ENCODE data around the gene BORCS6. TPM values are rescaled to one million over a fixed set of nuclear protein-coding genes. Genes with fewer than 3 reads are reported as not detected.
A peak's percentile ranks its signal among the peaks of the same experiment; 100 is the strongest.

Gene BORCS6
- total and polyA plus RNA-seq, 2 experiments from 2014 or later = 13.7 to 19.7 TPM

DNA sequence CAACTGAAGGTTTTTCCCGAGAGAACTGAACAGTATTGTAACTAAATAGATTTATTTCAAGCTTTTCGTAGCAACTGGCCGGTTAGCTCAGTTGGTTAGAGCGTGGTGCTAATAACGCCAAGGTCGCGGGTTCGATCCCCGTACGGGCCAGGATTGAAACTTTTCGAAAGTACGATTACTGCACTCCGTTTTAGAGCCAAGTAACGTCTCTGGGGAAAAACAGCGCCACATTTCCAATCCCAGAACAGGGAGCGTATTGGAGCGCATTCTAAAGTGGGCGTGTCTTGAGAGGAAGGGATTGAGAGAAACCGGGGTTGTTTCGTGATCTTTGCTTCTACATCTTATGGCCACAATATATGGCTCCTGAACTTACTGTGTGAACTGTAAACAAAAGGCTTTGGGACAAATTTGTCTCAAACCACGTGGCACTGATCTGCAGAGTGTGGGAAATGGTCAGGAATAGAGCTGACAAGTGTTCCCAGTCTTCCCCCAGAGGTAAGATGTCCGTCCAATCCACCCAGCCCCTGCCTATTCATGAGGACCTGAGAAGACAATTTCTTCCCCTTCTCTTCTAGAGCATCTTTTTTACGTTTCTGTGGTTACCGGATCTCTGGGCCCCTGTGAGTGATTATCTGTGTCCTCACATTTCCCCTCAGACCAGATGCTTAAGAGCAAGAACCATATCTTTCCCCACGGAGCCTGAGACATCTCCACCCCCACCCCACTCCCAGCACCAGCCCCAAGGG is 2.3 kb downstream of the BORCS6 start:
- TF ChIP-seq, protein P1, sequence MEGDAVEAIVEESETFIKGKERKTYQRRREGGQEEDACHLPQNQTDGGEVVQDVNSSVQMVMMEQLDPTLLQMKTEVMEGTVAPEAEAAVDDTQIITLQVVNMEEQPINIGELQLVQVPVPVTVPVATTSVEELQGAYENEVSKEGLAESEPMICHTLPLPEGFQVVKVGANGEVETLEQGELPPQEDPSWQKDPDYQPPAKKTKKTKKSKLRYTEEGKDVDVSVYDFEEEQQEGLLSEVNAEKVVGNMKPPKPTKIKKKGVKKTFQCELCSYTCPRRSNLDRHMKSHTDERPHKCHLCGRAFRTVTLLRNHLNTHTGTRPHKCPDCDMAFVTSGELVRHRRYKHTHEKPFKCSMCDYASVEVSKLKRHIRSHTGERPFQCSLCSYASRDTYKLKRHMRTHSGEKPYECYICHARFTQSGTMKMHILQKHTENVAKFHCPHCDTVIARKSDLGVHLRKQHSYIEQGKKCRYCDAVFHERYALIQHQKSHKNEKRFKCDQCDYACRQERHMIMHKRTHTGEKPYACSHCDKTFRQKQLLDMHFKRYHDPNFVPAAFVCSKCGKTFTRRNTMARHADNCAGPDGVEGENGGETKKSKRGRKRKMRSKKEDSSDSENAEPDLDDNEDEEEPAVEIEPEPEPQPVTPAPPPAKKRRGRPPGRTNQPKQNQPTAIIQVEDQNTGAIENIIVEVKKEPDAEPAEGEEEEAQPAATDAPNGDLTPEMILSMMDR (IDR thresholded peaks at IDR 0.05; ENCODE audit: low read depth, low read length) = no peak
- H3K4me1 ChIP-seq (ENCODE audit: low read depth) = peaks cover 10% of the 10 kb centered on the region
- no peaks in the 10 kb centered on the region for H3K36me3 ChIP-seq
- H3K27me3 ChIP-seq = no peaks in the 10 kb centered on the region
- H3K27ac ChIP-seq = peak overlapping the region; percentile 71
- DNase-seq (ENCODE audit: low read depth in 1 of 2, low spot score in 1 of 2) = peak; percentile 94 to 99
- no peaks in the 10 kb centered on the region for H3K9me3 ChIP-seq (ENCODE audit: low read depth)
- H3K4me3 ChIP-seq = peak overlapping the region; percentile 80

GRCh38 chr17:8186787-8187516 is 3.0 kb downstream of the BORCS6 start:
- Histone ChIP-seq H3K36me3 (no peaks in the 10 kb centered on the region), H3K9me3 (ENCODE audit: low read depth) (no peaks in the 10 kb centered on the region), H3K27ac (peak overlapping the region; percentile 71), H3K27me3 (no peaks in the 10 kb centered on the region), H3K4me1 (ENCODE audit: low read depth) (peaks cover 10% of the 10 kb centered on the region), H3K4me3 (peak overlapping the region; percentile 80)
- DNase-seq (ENCODE audit: low read depth in 1 of 2, low spot score in 1 of 2) = peak; percentile 91 to 96
- TF ChIP-seq, protein P1 (IDR thresholded peaks at IDR 0.05; ENCODE audit: low read depth, low read length) = peak; percentile 34

- no peak for DNase-seq (ENCODE audit: low read depth in 1 of 2, low spot score in 1 of 2)
- H3K4me1 ChIP-seq (ENCODE audit: low read depth) = peaks cover 10% of the 10 kb centered on the region
- peak overlapping the region; percentile 55 for H3K27ac ChIP-seq
- H3K27me3 ChIP-seq = no peaks in the 10 kb centered on the region
- H3K4me3 ChIP-seq = peak overlapping the region; percentile 80
- no peaks in the 10 kb centered on the region for H3K36me3 ChIP-seq
- TF ChIP-seq, protein P1 (IDR thresholded peaks at IDR 0.05; ENCODE audit: low read depth, low read length) = no peak
- no peaks in the 10 kb centered on the region for H3K9me3 ChIP-seq (ENCODE audit: low read depth)
Measured at GRCh38 chr17:8186446-8186786, 3.6 kb downstream of the BORCS6 start.

DNA sequence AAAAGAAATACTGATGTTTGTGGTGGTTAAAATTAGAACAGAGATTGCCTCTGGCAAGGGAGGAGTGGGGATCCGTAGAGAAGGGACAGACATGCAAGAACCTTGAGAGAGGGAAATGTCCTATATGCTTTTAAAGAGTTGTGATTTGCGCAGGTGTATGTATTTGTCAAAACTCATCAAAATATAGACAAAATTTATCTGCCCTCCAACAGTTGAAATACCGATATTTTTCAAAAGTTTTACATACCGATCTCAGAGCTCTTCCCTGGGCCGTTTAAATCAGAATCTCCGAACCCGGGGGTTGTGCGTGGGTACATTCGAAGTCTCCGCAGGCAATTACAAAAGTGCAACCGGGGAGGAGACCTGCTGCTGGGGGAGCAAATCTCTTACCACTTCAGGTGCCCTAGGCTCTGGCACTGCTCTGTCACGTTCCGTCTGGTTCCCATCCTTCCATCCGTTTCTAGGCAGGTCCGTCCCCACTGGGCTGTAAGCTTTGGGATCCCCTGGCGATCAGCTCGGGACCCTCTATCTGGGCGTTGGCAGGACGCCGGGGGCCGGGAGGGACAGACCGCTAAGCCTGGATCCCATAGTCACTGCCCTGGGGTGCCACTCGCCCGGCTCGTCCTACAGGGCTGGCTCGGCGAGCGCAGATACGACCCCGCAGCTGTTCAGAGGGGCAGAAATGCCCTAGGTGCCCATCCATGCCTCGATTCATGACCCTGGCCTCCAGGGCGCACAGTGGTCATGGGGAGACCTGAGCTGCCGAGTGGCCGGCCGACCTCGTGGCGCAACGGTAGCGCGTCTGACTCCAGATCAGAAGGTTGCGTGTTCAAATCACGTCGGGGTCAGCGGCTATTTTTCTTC is 4.2 kb downstream of the BORCS6 start:
- DNase-seq (ENCODE audit: low read depth in 1 of 2, low spot score in 1 of 2) = peak; percentile 77 to 81
- H3K9me3 ChIP-seq (ENCODE audit: low read depth) = no peaks in the 10 kb centered on the region
- H3K4me3 ChIP-seq = peak overlapping the region; percentile 80
- no peaks in the 10 kb centered on the region for H3K36me3 ChIP-seq
- peaks cover 10% of the 10 kb centered on the region for H3K4me1 ChIP-seq (ENCODE audit: low read depth)
- TF ChIP-seq, protein P1 (IDR thresholded peaks at IDR 0.05; ENCODE audit: low read depth, low read length) = no peak
- no peaks in the 10 kb centered on the region for H3K27me3 ChIP-seq
- H3K27ac ChIP-seq = peak overlapping the region; percentile 55

DNA sequence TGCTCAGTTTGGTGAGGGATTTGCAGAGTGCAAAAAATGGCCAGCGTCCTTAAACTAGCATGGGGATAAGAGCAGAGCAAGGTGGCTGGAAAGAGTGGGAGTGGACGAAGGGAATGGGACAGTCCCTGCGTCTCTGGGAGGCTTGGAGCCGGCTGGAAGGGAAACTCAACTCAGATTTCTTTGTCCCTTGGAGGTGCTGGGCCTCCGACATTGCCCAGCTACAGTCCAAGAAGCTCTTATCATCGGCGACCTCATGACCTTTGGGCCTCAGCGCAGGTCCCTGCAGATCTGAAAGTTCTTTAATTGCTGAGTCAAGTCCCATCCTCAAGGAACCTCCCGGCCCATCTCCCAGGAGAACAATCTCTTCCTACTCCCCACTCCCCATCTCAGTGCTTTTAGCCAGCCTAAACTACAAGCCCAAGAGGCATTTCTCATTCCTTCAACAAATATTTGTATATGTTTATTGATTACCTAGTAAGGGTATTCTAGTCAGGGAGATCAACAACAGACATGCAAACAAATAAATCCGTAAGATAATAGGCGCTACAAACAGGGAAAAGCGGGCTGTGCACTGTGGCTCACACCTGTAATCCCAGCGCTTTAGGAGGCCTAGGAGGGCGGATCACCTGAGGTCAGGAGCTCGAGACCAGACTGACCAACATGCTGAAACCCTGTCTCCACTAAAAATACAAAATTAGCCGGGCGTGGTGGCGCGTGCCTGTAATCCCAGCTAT is 12.8 kb downstream of the BORCS6 start:
- TF ChIP-seq, protein P1 (IDR thresholded peaks at IDR 0.05; ENCODE audit: low read depth, low read length) = no peak
- peak overlapping the region; percentile 90 for H3K27ac ChIP-seq

More for the DNA sequence above, 12.8 kb downstream of the BORCS6 start:
- no peaks in the 10 kb centered on the region for H3K27me3 ChIP-seq
- H3K4me1 ChIP-seq (ENCODE audit: low read depth) = peaks cover 24% of the 10 kb centered on the region
- H3K9me3 ChIP-seq (ENCODE audit: low read depth) = no peaks in the 10 kb centered on the region
- H3K36me3 ChIP-seq = no peaks in the 10 kb centered on the region
- no peak for DNase-seq (ENCODE audit: low read depth in 1 of 2, low spot score in 1 of 2)
- H3K4me3 ChIP-seq = peak overlapping the region; percentile 37

All from cardiac muscle cell (in vitro differentiated cells and primary cell).